ENCODE results near the gene PIAS1.

The PIAS1 gene

DNA sequence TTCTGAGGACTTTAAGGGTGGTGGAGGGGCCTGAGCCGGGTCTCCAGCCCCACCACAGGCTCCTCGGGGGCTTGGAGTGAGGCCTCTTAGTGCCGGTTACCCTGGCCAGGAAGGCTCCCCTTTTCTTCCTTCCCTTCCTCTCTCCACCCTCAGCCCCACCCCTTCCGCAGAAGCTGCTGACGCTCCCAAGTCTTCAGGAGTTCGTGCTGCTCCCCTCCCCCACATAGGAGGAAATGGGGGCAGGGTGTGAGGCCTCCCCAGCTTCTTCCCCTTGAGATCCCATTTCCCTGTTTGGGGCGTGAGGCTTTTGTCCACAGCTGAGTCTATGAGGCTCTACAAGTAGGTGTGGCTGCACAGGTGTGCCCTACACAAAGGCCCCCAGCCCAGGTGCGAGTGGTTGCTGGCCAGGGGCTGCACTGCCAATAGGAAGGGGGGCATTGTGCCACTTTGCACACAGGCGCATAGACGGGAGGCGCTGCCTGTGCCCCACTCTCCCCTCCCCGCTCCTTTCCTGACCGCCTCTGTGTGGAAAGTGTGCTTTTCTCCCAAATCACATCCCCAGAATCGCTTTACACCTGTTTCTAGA, 151.9 kb downstream of the PIAS1 start:
- Histone ChIP-seq H4K20me1 (ENCODE audit: low read depth, low read length) (no peaks in the 10 kb centered on the region), H3K27ac (ENCODE audit: low read depth, low read length) (no peak overlapping the region), H2AFZ (ENCODE audit: low read depth, low read length, severe bottlenecking) (no peak overlapping the region), H3K9me2 (replicated peaks; ENCODE audit: insufficient read depth, low read length) (no peaks in the 10 kb centered on the region), H3K36me3 (ENCODE audit: low read length) (no peaks in the 10 kb centered on the region), H3F3A (ENCODE audit: insufficient read depth) (peaks cover 5% of the 10 kb centered on the region), H3K4me2 (ENCODE audit: low read depth, low read length, poor library complexity, severe bottlenecking) (no peak overlapping the region), H3K9me3 (ENCODE audit: insufficient read depth, low read length) (no peaks in the 10 kb centered on the region), H3K79me2 (ENCODE audit: insufficient read depth, low read length) (peaks cover 27% of the 10 kb centered on the region), H3K9ac (ENCODE audit: low read length) (no peak overlapping the region), H3K27me3 (ENCODE audit: low read length) (no peaks in the 10 kb centered on the region), H3K4me3 (ENCODE audit: insufficient read depth, low read length, poor library complexity, severe bottlenecking) (no peak overlapping the region)
- TF ChIP-seq, protein P1, sequence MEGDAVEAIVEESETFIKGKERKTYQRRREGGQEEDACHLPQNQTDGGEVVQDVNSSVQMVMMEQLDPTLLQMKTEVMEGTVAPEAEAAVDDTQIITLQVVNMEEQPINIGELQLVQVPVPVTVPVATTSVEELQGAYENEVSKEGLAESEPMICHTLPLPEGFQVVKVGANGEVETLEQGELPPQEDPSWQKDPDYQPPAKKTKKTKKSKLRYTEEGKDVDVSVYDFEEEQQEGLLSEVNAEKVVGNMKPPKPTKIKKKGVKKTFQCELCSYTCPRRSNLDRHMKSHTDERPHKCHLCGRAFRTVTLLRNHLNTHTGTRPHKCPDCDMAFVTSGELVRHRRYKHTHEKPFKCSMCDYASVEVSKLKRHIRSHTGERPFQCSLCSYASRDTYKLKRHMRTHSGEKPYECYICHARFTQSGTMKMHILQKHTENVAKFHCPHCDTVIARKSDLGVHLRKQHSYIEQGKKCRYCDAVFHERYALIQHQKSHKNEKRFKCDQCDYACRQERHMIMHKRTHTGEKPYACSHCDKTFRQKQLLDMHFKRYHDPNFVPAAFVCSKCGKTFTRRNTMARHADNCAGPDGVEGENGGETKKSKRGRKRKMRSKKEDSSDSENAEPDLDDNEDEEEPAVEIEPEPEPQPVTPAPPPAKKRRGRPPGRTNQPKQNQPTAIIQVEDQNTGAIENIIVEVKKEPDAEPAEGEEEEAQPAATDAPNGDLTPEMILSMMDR (IDR thresholded peaks at IDR 0.05; ENCODE audit: insufficient read depth, low read length, poor library complexity, severe bottlenecking): no peak
- no peak for TF ChIP-seq EZH2phosphoT487 (conservative IDR thresholded peaks at IDR 0.05; ENCODE audit: low read length)

DNA sequence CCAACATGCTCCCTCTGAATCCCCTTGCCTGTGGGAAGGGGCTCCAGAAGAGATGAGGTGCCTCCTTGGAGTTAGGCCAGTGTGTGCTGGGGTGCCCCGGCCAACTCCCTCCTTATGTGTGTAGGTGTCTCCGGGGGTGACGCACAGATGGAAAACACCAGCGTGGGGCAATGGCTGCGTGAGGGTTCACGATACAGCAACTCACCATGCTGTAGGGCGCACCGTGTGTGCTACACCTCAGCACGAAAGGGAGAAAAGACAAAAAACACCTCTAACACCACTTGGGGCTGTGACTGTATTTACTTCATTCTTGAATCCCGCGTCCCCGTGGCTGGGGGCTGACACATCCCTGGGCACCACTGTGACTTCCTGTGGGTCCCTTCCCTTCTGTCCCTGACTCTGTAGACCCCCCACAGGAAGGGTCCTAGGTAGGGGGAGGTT, 152.6 kb downstream of the PIAS1 start:
- no peaks in the 10 kb centered on the region for H3K9me3 ChIP-seq (ENCODE audit: insufficient read depth, low read length)
- H3F3A ChIP-seq (ENCODE audit: insufficient read depth): peaks cover 5% of the 10 kb centered on the region
- no peaks in the 10 kb centered on the region for H3K36me3 ChIP-seq (ENCODE audit: low read length)
- no peaks in the 10 kb centered on the region for H3K9me2 ChIP-seq (replicated peaks; ENCODE audit: insufficient read depth, low read length)
- no peak overlapping the region for H3K4me2 ChIP-seq (ENCODE audit: low read depth, low read length, poor library complexity, severe bottlenecking)
- no peak overlapping the region for H3K4me3 ChIP-seq (ENCODE audit: insufficient read depth, low read length, poor library complexity, severe bottlenecking)
- peaks cover 25% of the 10 kb centered on the region for H3K79me2 ChIP-seq (ENCODE audit: insufficient read depth, low read length)
- no peaks in the 10 kb centered on the region for H3K27me3 ChIP-seq (ENCODE audit: low read length)
- H2AFZ ChIP-seq (ENCODE audit: low read depth, low read length, severe bottlenecking): no peak overlapping the region
- TF ChIP-seq, protein P1 (IDR thresholded peaks at IDR 0.05; ENCODE audit: insufficient read depth, low read length, poor library complexity, severe bottlenecking): no peak
- TF ChIP-seq EZH2phosphoT487 (conservative IDR thresholded peaks at IDR 0.05; ENCODE audit: low read length): no peak
- no peak overlapping the region for H3K27ac ChIP-seq (ENCODE audit: low read depth, low read length)
- no peak overlapping the region for H3K9ac ChIP-seq (ENCODE audit: low read length)
- no peaks in the 10 kb centered on the region for H4K20me1 ChIP-seq (ENCODE audit: low read depth, low read length)

DNA sequence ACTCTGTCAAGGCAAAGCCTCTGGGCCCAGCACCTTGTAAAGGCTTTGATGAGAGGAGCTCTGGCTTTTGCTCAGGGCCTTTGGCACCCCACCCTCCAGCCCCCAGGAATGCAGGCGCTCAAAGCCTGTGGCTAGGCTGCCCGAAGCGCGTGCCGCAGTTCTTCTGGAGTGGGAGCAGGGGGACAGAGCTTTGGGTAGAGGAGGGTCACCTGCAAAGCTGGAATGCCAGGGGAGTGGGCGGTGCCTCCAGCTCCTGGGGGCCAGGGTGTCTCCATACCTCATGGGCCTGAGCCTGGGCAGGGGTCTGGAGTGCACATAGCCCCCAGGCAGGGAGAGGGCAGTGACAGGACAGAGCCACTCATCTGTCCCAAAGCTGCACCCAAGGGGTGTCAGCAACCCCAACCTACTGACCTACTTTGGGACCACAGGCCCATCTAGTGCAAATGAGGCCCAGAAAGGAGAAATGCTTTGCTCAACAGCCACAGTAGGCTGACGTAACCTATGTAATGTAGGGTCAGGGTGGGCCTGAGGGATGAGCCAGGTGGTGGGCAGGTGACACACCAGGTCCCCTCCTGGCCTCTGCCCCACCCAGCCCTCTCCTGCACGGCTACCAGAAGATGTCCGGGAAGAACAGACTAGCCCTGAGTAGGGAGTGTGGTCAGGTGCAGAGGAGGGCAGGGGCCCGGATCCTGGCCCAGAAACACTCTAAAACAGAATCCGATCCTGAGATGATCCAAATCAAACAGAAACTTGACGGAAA, 153.2 kb downstream of the PIAS1 start:
- Histone ChIP-seq H3K9me3 (ENCODE audit: insufficient read depth, low read length) (no peaks in the 10 kb centered on the region), H3F3A (ENCODE audit: insufficient read depth) (peaks cover 7% of the 10 kb centered on the region), H2AFZ (ENCODE audit: low read depth, low read length, severe bottlenecking) (no peak overlapping the region), H3K4me2 (ENCODE audit: low read depth, low read length, poor library complexity, severe bottlenecking) (no peak overlapping the region), H3K36me3 (ENCODE audit: low read length) (no peaks in the 10 kb centered on the region), H3K9ac (ENCODE audit: low read length) (no peak overlapping the region), H3K79me2 (ENCODE audit: insufficient read depth, low read length) (peaks cover 25% of the 10 kb centered on the region), H4K20me1 (ENCODE audit: low read depth, low read length) (no peaks in the 10 kb centered on the region), H3K4me3 (ENCODE audit: insufficient read depth, low read length, poor library complexity, severe bottlenecking) (no peak overlapping the region), H3K9me2 (replicated peaks; ENCODE audit: insufficient read depth, low read length) (no peaks in the 10 kb centered on the region), H3K27me3 (ENCODE audit: low read length) (no peaks in the 10 kb centered on the region), H3K27ac (ENCODE audit: low read depth, low read length) (no peak overlapping the region)
- TF ChIP-seq EZH2phosphoT487 (conservative IDR thresholded peaks at IDR 0.05; ENCODE audit: low read length): no peak
- TF ChIP-seq, protein P1 (IDR thresholded peaks at IDR 0.05; ENCODE audit: insufficient read depth, low read length, poor library complexity, severe bottlenecking): no peak

Measured in SU-DHL-6 (cell line).